Cardiac muscle cell (in vitro differentiated cells and primary cell): ENCODE data around the gene MICAL2. TPM values are rescaled to one million over a fixed set of nuclear protein-coding genes. Genes with fewer than 3 reads are reported as not detected.

Source experiments
- DNase-seq, 2 donors: peaks; one replicate each; pipeline versions ENCODE4 v3.0.0 to v3.0.0-alpha.2; 2010 to 2017; ENCODE audit warnings: low read depth in 1 of 2, low spot score in 1 of 2
- H3K27ac ChIP-seq: fragments of 200-600 bp; sonication (generic); 2 replicates; pipeline ENCODE4 v1.5.1; 2016
- H3K27me3 ChIP-seq: fragments of 200-600 bp; sonication (generic); 2 replicates; pipeline ENCODE4 v1.6.0; 2016; ENCODE audit warnings: control low read depth
- H3K36me3 ChIP-seq: fragments of 200-600 bp; sonication (generic); 2 replicates; pipeline ENCODE4 v1.5.1; 2016; ENCODE audit warnings: control low read depth
- H3K4me1 ChIP-seq: fragments of 200-600 bp; sonication (generic); 2 replicates; pipeline ENCODE4 v1.8.1; 2017; ENCODE audit warnings: low read depth, mild to moderate bottlenecking, mixed run types
- H3K4me3 ChIP-seq: fragments of 200-600 bp; sonication (generic); 2 replicates; pipeline ENCODE4 v1.5.1; 2016; ENCODE audit warnings: mild to moderate bottlenecking
- H3K9me3 ChIP-seq: fragments of 200-600 bp; sonication (generic); 2 replicates; pipeline ENCODE4 v1.5.1; 2017; ENCODE audit warnings: low read depth, mild to moderate bottlenecking, control low read depth
- CTCF ChIP-seq: IDR thresholded peaks from 2 replicates; pipeline ENCODE4 v1.5.1; 2012; ENCODE audit warnings: low read depth, mild to moderate bottlenecking, low read length
- polyA plus RNA-seq: library from polyadenylated mRNA; unstranded; fragments of >200 nt; fragmentation: Nextera tagmentation; extraction: Ambion mirVana; gene quantifications from 2 replicates; pipeline ENCODE4 v1.2.1, GENCODE V29; 2016
- total RNA-seq: library from RNA; depleted of rRNA; stranded (reverse); fragments of >200 nt; gene quantifications from 2 replicates; pipeline ENCODE4 v1.2.3, GENCODE V29; 2016

Gene MICAL2
- total and polyA plus RNA-seq, 2 experiments from 2014 or later: 153 to 178 TPM

DNA sequence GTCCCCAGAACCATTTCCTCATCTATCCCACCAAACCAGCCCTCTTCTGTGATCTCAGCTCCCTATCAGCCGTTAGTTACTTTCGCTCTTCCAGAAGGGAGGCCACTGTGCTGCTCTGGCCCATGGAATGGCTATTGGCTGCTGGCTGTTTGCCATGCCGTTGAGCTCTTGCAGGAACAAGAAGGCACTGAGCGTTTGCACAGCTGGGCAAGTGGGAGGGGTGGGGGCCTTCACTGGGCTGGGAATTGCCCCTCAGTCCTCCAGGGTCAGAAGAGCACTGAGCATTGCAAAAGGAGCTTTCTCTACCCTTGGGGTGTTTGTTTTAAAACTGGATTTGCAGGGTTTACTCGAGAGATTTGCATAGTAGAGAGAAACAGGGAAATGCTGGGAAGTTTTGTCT lies 137.9 kb downstream of the MICAL2 start:
- Histone ChIP-seq H3K27me3 (no peaks in the 10 kb centered on the region), H3K27ac (no peak overlapping the region), H3K4me1 (peaks cover 11% of the 10 kb centered on the region), H3K36me3 (peaks cover 35% of the 10 kb centered on the region), H3K4me3 (no peak overlapping the region), H3K9me3 (no peaks in the 10 kb centered on the region)
- peak in 1 of 2 donors; percentile 76 for DNase-seq
- no peak for TF ChIP-seq CTCF

GRCh38 chr11:12249590-12250260 lies 139.3 kb downstream of the MICAL2 start:
- Histone ChIP-seq H3K36me3 (peaks cover 31% of the 10 kb centered on the region), H3K27ac (no peak overlapping the region), H3K27me3 (no peaks in the 10 kb centered on the region), H3K4me1 (peaks cover 11% of the 10 kb centered on the region), H3K4me3 (no peak overlapping the region), H3K9me3 (no peaks in the 10 kb centered on the region)
- peak in 1 of 2 donors; percentile 33 for DNase-seq
- TF ChIP-seq CTCF: no peak

GRCh38 chr11:12251666-12252560 lies 141.5 kb downstream of the MICAL2 start:
- TF ChIP-seq CTCF: no peak
- Histone ChIP-seq H3K27me3 (no peaks in the 10 kb centered on the region), H3K27ac (no peak overlapping the region), H3K36me3 (peaks cover 34% of the 10 kb centered on the region), H3K4me3 (no peak overlapping the region), H3K4me1 (no peaks in the 10 kb centered on the region), H3K9me3 (no peaks in the 10 kb centered on the region)
- no peak for DNase-seq

- no peak for DNase-seq
- Histone ChIP-seq H3K4me3 (no peak overlapping the region), H3K27ac (no peak overlapping the region), H3K36me3 (peaks cover 34% of the 10 kb centered on the region), H3K9me3 (no peaks in the 10 kb centered on the region), H3K27me3 (no peaks in the 10 kb centered on the region), H3K4me1 (peaks cover 9% of the 10 kb centered on the region)
- no peak for TF ChIP-seq CTCF
Observed at GRCh38 chr11:12253843-12254281, 143.5 kb downstream of the MICAL2 start.

DNA sequence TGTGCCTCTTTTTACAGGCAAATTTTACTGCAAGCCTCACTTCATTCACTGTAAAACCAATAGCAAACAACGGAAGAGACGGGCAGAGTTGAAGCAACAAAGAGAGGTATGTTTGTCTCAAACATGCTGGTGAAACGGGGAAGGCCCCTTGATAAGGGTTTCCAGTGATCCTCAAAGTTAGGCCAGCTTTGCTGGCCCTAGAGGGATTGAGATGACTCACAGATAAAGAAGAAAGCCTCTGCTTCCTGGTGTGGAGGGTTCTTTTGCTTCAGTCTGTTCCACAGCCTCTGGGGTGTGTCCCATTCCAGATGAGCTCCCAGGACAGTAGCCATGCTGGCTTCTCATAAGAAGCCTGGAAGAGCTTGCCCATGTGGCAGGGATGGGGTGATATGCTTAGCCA lies 148.1 kb downstream of the MICAL2 start:
- Histone ChIP-seq H3K4me3 (no peak overlapping the region), H3K27me3 (no peaks in the 10 kb centered on the region), H3K27ac (peak overlapping the region; percentile 81), H3K4me1 (peaks cover 18% of the 10 kb centered on the region), H3K9me3 (no peaks in the 10 kb centered on the region), H3K36me3 (peaks cover 32% of the 10 kb centered on the region)
- TF ChIP-seq CTCF: no peak
- peak in 1 of 2 donors; percentile 62 for DNase-seq
